H1 (cell line): Measurements from ENCODE around the gene SLC39A10. TPM values are rescaled to one million over a fixed set of nuclear protein-coding genes. Genes with fewer than 3 reads are reported as not detected.

Source experiments
- CTCF ChIA-PET: fragments of 300-600 bp; sonication (Branson Sonifier 250); formaldehyde crosslinking; loops from one replicate; lab custom pipeline; 2021; ENCODE audit not compliant: partially characterized antibody; lab: Charles Lee
- POLR2A ChIA-PET: fragments of 300-600 bp; sonication (Branson Sonifier 250); formaldehyde crosslinking; loops from one replicate; lab custom pipeline; 2021; ENCODE audit warnings: inconsistent platforms; ENCODE audit not compliant: partially characterized antibody; lab: Charles Lee
- DNase-seq, 2 experiments: peaks; one replicate each; pipeline versions ENCODE4 v3.0.0 to v3.0.0-alpha.2; 2010 to 2022; ENCODE audit warnings: low spot score in 2 of 2, low read depth in 1 of 2, mixed read lengths in 1 of 2
- FAIRE-seq: peaks from 2 replicates; lab custom pipeline; 2011; peaks lifted over from hg19 to GRCh38; lab: Jason Lieb, UNC
- H2AFZ ChIP-seq: 2 replicates; pipeline ENCODE4 v1.8.1; 2012; ENCODE audit warnings: low read length, inconsistent platforms
- H2AK5ac ChIP-seq: 2 replicates; pipeline ENCODE4 v1.6.1; 2013; ENCODE audit warnings: low read depth, low read length
- H2BK120ac ChIP-seq: replicated peaks from 2 replicates; pipeline ENCODE3; 2013; ENCODE audit warnings: low read depth, low read length, inconsistent platforms
- H2BK12ac ChIP-seq: 2 replicates; pipeline ENCODE4 v1.6.1; 2013; ENCODE audit warnings: low read depth, low read length
- H2BK15ac ChIP-seq: 2 replicates; pipeline ENCODE4 v1.6.1; 2013; ENCODE audit warnings: low read length
- H2BK20ac ChIP-seq: 2 replicates; pipeline ENCODE4 v1.6.1; 2013; ENCODE audit warnings: low read length
- H2BK5ac ChIP-seq: 2 replicates; pipeline ENCODE4 v1.6.1; 2013; ENCODE audit warnings: low read depth, low read length
- H3K14ac ChIP-seq: 2 replicates; pipeline ENCODE4 v1.6.1; 2013; ENCODE audit warnings: inconsistent platforms; ENCODE audit not compliant: insufficient read length
- H3K18ac ChIP-seq: 2 replicates; pipeline ENCODE4 v1.6.1; 2013; ENCODE audit warnings: low read length; ENCODE audit errors: extremely low read depth
- H3K23ac ChIP-seq: 2 replicates; pipeline ENCODE4 v1.6.1; 2013; ENCODE audit warnings: inconsistent platforms; ENCODE audit not compliant: insufficient read length
- H3K23me2 ChIP-seq: 2 replicates; pipeline ENCODE4 v1.6.1; 2013; ENCODE audit warnings: low read depth, low read length
- H3K27ac ChIP-seq: 2 replicates; pipeline ENCODE4 v1.6.1; 2011; ENCODE audit warnings: low read depth, low read length, inconsistent platforms
- H3K27me3 ChIP-seq, 4 experiments: replicated peaks in 1 of 4; 1 replicate in 1 of 4; 2 replicates in 3 of 4; pipeline versions ENCODE4 v1.6.1 to v1.8.1; 2011 to 2013; ENCODE audit warnings: low read length in 3 of 4, mild to moderate bottlenecking in 3 of 4, inconsistent platforms in 2 of 4, mixed read lengths in 2 of 4, moderate library complexity in 1 of 4; ENCODE audit not compliant: control insufficient read depth in 3 of 4, insufficient read depth in 3 of 4; ENCODE audit errors: extremely low read depth in 1 of 4
- H3K36me3 ChIP-seq, 4 experiments: 2 replicates each; pipeline versions ENCODE4 v1.6.1 to v1.8.1; 2011 to 2013; ENCODE audit warnings: mild to moderate bottlenecking in 4 of 4, low read length in 3 of 4, moderate library complexity in 2 of 4, control low read depth in 1 of 4, inconsistent platforms in 1 of 4; ENCODE audit not compliant: insufficient read depth in 4 of 4, control insufficient read depth in 2 of 4
- H3K4ac ChIP-seq: replicated peaks from 2 replicates; pipeline ENCODE3; 2013; ENCODE audit warnings: low read length, low read depth, mixed read lengths, inconsistent platforms; ENCODE audit not compliant: insufficient read length
- H3K4me1 ChIP-seq, 4 experiments: replicated peaks in 1 of 4; 1 replicate in 1 of 4; 2 replicates in 3 of 4; pipeline versions ENCODE4 v1.6.1 to v1.8.1; 2011 to 2013; ENCODE audit warnings: low read length in 3 of 4, inconsistent platforms in 2 of 4, mixed read lengths in 1 of 4; ENCODE audit not compliant: insufficient read depth in 4 of 4, control insufficient read depth in 3 of 4
- H3K4me2 ChIP-seq, 2 experiments: 2 replicates each; pipeline versions ENCODE4 v1.6.1 to v1.8.1; 2011 to 2013; ENCODE audit warnings: low read depth in 2 of 2, low read length in 2 of 2, control low read depth in 1 of 2, inconsistent platforms in 1 of 2, mild to moderate bottlenecking in 1 of 2; ENCODE audit not compliant: insufficient read depth in 1 of 2
- H3K4me3 ChIP-seq, 4 experiments: fragments of 200-600, 300-600 bp in 1 of 4; sonication (generic), shearing (Covaris generic), sonication (Bioruptor Twin) in 1 of 4; 2 replicates each; pipeline versions ENCODE4 v1.5.1 to v1.8.1; 2011 to 2016; ENCODE audit warnings: low read length in 4 of 4, low read depth in 3 of 4, control low read depth in 2 of 4, inconsistent platforms in 2 of 4, mild to moderate bottlenecking in 2 of 4, mixed read lengths in 1 of 4, moderate library complexity in 1 of 4; ENCODE audit not compliant: insufficient read depth in 2 of 4; ENCODE audit errors: extremely low read depth in 1 of 4
- H3K56ac ChIP-seq: replicated peaks from 2 replicates; pipeline ENCODE3; 2013; ENCODE audit warnings: low read depth, mild to moderate bottlenecking, mixed read lengths, low read length, inconsistent platforms; ENCODE audit not compliant: insufficient read length
- H3K79me1 ChIP-seq: 2 replicates; pipeline ENCODE4 v1.6.1; 2013; ENCODE audit warnings: low read depth, low read length, control low read depth
- H3K79me2 ChIP-seq, 2 experiments: 2 replicates each; pipeline versions ENCODE4 v1.6.1 to v1.8.1; 2012 to 2013; ENCODE audit warnings: low read length in 2 of 2, mild to moderate bottlenecking in 2 of 2, inconsistent platforms in 1 of 2; ENCODE audit not compliant: insufficient read depth in 2 of 2, control insufficient read depth in 1 of 2
- H3K9ac ChIP-seq, 4 experiments: replicated peaks in 1 of 4; 1 replicate in 1 of 4; 2 replicates in 3 of 4; pipeline versions ENCODE4 v1.6.1 to v1.8.1; 2011 to 2013; ENCODE audit warnings: low read depth in 3 of 4, low read length in 3 of 4, control low read depth in 2 of 4, mild to moderate bottlenecking in 2 of 4, moderate library complexity in 2 of 4, inconsistent platforms in 1 of 4; ENCODE audit errors: extremely low read depth in 1 of 4
- H3K9me3 ChIP-seq, 2 experiments: 2 replicates each; pipeline versions ENCODE4 v1.6.1 to v1.8.1; 2012 to 2013; ENCODE audit warnings: mild to moderate bottlenecking in 2 of 2, moderate library complexity in 2 of 2, control low read depth in 1 of 2, inconsistent platforms in 1 of 2, low read depth in 1 of 2, low read length in 1 of 2, mixed read lengths in 1 of 2; ENCODE audit not compliant: insufficient read depth in 2 of 2
- H4K20me1 ChIP-seq, 2 experiments: replicated peaks in 1 of 2; 2 replicates each; pipeline versions ENCODE3 to v1.8.1; 2011 to 2013; ENCODE audit warnings: inconsistent platforms in 2 of 2, low read length in 2 of 2, mild to moderate bottlenecking in 1 of 2; ENCODE audit not compliant: insufficient read depth in 2 of 2, control insufficient read depth in 1 of 2
- H4K5ac ChIP-seq: 2 replicates; pipeline ENCODE4 v1.6.1; 2013; ENCODE audit warnings: low read length, low read depth, mixed read lengths, inconsistent platforms; ENCODE audit not compliant: insufficient read length
- H4K8ac ChIP-seq: 2 replicates; pipeline ENCODE4 v1.8.0; 2013; ENCODE audit warnings: mild to moderate bottlenecking, moderate library complexity, low read length, inconsistent platforms; ENCODE audit not compliant: insufficient read depth; ENCODE audit errors: extremely low read depth
- H4K91ac ChIP-seq: replicated peaks from 2 replicates; pipeline ENCODE3; 2013; ENCODE audit warnings: low read length, mixed read lengths, inconsistent platforms; ENCODE audit not compliant: insufficient read length
- JUN ChIP-seq: IDR thresholded peaks from 2 replicates; pipeline ENCODE4 v1.6.1; 2011; ENCODE audit warnings: low read depth, mild to moderate bottlenecking, improper control_type of control experiment, low read length
- RXRA ChIP-seq: IDR thresholded peaks from 2 replicates; pipeline ENCODE4 v1.6.1; 2011; ENCODE audit warnings: low read depth, mild to moderate bottlenecking, low read length, moderate library complexity; ENCODE audit not compliant: insufficient read depth
- SIRT6 ChIP-seq: IDR thresholded peaks from one replicate; pipeline ENCODE4 v1.7.1; 2012; ENCODE audit warnings: low read length, inconsistent platforms
- WGBS, 2 experiments: shearing (Covaris generic) in 1 of 2; methylation state at CpG; one replicate each; pipeline versions ENCODE4 v1.1.6 to v1.1.7; 2013 to 2015; ENCODE audit warnings: low lambda C conversion rate in 2 of 2, mixed read lengths in 2 of 2, inconsistent platforms in 1 of 2, low coverage in 1 of 2, missing lambda C conversion rate in 1 of 2; ENCODE audit not compliant: insufficient replicate concordance in 2 of 2, insufficient coverage in 1 of 2, insufficient read length in 1 of 2; ENCODE audit errors: extremely low coverage in 1 of 2, missing lambda C conversion rate in 1 of 2; 5-methylcytosine and 5-hydroxymethylcytosine counted together
- polyA plus RNA-seq, 7 experiments: library from polyadenylated mRNA; depleted of rRNA in 3 of 7; stranded (reverse) in 5 of 7; unstranded in 2 of 7; fragments of >200 nt in 5 of 7; fragments of 200-250 nt in 2 of 7; gene quantifications; 1 replicate in 5 of 7; 2 replicates in 1 of 7; 4 replicates in 1 of 7; pipeline versions ENCODE4 v1.2.1 to v1.2.3, GENCODE V29; 2011 to 2013; ENCODE audit warnings: missing spikeins in 2 of 7, mixed read lengths in 2 of 7
- total RNA-seq: library from RNA; stranded (reverse); fragmentation: NEBNext Ultra II Directional; extraction: Animal tissue kit (Norgen Biotek cat#: 25700); gene quantifications from 2 replicates; pipeline ENCODE4 v1.2.1, GENCODE V29; 2021

SLC39A10 gene
- total and polyA plus RNA-seq, 2 of the 8 experiments (the other 6 are each of a cell fraction or from before 2014, with no cell fraction given): 68.1 to 234 TPM

GRCh38 chr2:195649629-195650190, 7.3 kb upstream of the SLC39A10 start:
- no peak overlapping the region for H3K9ac ChIP-seq
- H2AK5ac ChIP-seq: no peak overlapping the region
- H3K27me3 ChIP-seq: no peaks in the 10 kb centered on the region
- H2AFZ ChIP-seq: no peak overlapping the region
- H2BK5ac ChIP-seq: no peak overlapping the region
- no peak overlapping the region for H3K4me2 ChIP-seq
- no peaks in the 10 kb centered on the region for H3K9me3 ChIP-seq
- H3K4ac ChIP-seq: no peak overlapping the region
- no peaks in the 10 kb centered on the region for H4K20me1 ChIP-seq
- TF ChIP-seq JUN: no peak
- no peak for TF ChIP-seq SIRT6
- TF ChIP-seq RXRA: no peak
- no peak overlapping the region for H2BK12ac ChIP-seq
- FAIRE-seq (no peak), DNase-seq (no peak)
- H3K14ac ChIP-seq: no peak overlapping the region
- no peaks in the 10 kb centered on the region; a peak in 1 of 8 replicates for H3K36me3 ChIP-seq
- H4K5ac ChIP-seq: no peak overlapping the region
- H3K4me1 ChIP-seq: peaks cover 0 to 11% (median 6%) of the 10 kb centered on the region in 4 experiments; a peak in 2 of 7 replicates
- 90% methylated on average over 6 of the region's 6 CpGs; no CpG with 5 or more reads in 1 of the 2 experiments for WGBS, 2 experiments
- no peak overlapping the region for H3K27ac ChIP-seq
- no peak overlapping the region for H4K8ac ChIP-seq
- no peak overlapping the region for H2BK15ac ChIP-seq
- H3K4me3 ChIP-seq: no peak overlapping the region
- H2BK20ac ChIP-seq: no peak overlapping the region
- no peaks in the 10 kb centered on the region for H3K23me2 ChIP-seq
- 0 out of 4 replicates have a peak, but pooled peaks cover 0 to 5% of the 10 kb centered on the region in 2 experiments for H3K79me2 ChIP-seq
- ChIA-PET CTCF (interaction anchor here (1.3 to 2.0 kb wide), 3 partner anchors 10 to 74 kb away, joined by 3 to 13 read pairs (median 3); no protein-coding TSS in a partner anchor), POLR2A (interaction anchor here (1.0 to 2.1 kb wide), 2 partner anchors 7 to 35 kb away, joined by 3 to 6 read pairs; partner anchors contain the start of gene SLC39A10)
- no peak overlapping the region for H2BK120ac ChIP-seq
- no peak overlapping the region for H4K91ac ChIP-seq
- no peak overlapping the region for H3K56ac ChIP-seq
- H3K18ac ChIP-seq: no peak overlapping the region
- no peaks in the 10 kb centered on the region for H3K79me1 ChIP-seq
- no peak overlapping the region for H3K23ac ChIP-seq
